Activated CD8-positive, alpha-beta T cell treated with anti-CD3 and anti-CD28 coated beads, Interleukin-2, amount 10 ng/mL, durations not matched to agents 7 days and 5 days (primary cell): ENCODE data around the gene NOTCH4. TPM values are rescaled to one million over a fixed set of nuclear protein-coding genes. Genes with fewer than 3 reads are reported as not detected.
"Not testable (repeated sequence)": the region's sequence is repeated elsewhere in the genome, so short reads cannot be mapped to it uniquely, and the experiment has no call there.

ENCODE experiments used
- ATAC-seq: fragments of 150-1000 bp; cut with Tn5 transposase; one replicate; pipeline ENCODE4 v1.10.0; 2021; ENCODE audit warnings: moderate library complexity
- CTCF ChIA-PET: fragments of 350-600 bp; sonication (Branson Sonifier 250); formaldehyde crosslinking; loops from one replicate; lab custom pipeline; 2021; ENCODE audit warnings: antibody characterized with exemption; lab: Charles Lee
- POLR2A ChIA-PET: fragments of 350-600 bp; sonication (Branson Sonifier 250); formaldehyde crosslinking; loops from one replicate; lab custom pipeline; 2021; ENCODE audit warnings: antibody characterized with exemption; lab: Charles Lee
- DNase-seq: peaks from one replicate; pipeline ENCODE4 v3.0.0-alpha.2; 2020
- H3K27ac Mint-ChIP-seq: one replicate; pipeline ENCODE4 v1.8.0; 2021; ENCODE audit warnings: mild to moderate bottlenecking, mixed read lengths
- H3K27me3 Mint-ChIP-seq: one replicate; pipeline ENCODE4 v1.8.0; 2021; ENCODE audit warnings: low read depth, mixed read lengths
- H3K36me3 Mint-ChIP-seq: one replicate; pipeline ENCODE4 v1.8.0; 2021; ENCODE audit warnings: low read depth, mixed read lengths
- H3K4me1 Mint-ChIP-seq: one replicate; pipeline ENCODE4 v1.8.0; 2021; ENCODE audit warnings: low read depth, mixed read lengths
- H3K4me3 Mint-ChIP-seq: one replicate; pipeline ENCODE4 v1.8.0; 2021; ENCODE audit warnings: mild to moderate bottlenecking, mixed read lengths
- H3K9me3 Mint-ChIP-seq: one replicate; pipeline ENCODE4 v1.8.0; 2022; ENCODE audit warnings: mixed read lengths; ENCODE audit not compliant: insufficient read depth
- total RNA-seq, 2 experiments: library from RNA; stranded (reverse); gene quantifications; one replicate each; pipeline ENCODE4 v1.2.3, GENCODE V29; 2021

NOTCH4 gene
- total RNA-seq: under 1 TPM; 0.44 to 0.55 TPM

DNA sequence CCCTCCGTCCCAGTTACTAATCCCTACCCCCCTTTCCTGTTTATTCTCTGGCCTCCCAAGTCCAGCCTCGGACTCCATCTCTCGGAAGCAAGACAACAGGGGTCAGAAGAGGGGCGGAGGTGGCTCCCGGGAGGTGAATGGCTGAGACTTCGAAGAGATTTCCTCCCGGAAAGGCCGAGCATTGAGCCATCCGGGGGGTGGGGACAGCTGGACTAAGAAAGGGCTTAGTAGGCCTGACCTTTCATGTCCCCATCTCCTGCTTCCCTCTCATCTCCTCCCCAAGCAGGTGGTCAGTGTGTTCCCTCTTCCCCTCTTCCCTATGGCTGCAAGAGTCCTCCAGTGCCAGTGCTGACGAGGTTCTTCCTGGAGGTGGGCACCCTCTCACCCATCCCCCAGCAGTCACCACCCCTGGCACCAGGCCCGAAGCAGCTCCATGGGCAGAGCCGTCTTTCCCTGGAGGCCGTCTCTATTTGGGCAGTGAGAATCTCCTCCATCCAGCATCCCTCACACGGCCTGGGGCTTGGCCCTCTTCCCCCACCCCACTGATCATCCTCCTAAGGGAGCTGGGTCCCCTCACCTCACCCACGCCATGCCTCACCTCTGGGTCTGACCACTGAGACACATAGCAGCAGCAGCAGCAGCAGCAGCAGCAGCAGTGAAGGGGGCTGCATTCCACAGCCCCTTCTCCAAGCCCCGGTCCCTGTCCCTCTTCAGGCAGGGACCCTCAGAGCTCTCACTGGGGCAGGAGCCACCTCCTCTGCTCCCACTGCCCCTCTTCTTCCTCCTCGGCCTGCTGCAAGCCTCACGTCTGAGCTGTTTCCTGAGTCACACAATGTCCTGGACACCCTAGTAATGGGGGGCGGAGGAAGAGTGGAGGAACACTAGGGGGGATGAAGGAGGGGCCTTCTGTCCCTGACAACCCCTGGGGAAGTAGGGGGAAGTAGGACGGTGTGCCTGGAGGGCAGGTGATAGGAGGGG is at the start of gene NOTCH4:
NOTCH4 (minus strand) TSS at position 810 of the 978 bp plus-strand sequence; CDS start at position 671, 139 bp downstream.
- Mint-ChIP-seq H3K27ac (peak within 1 kb of the TSS; percentile 30), H3K4me3 (no peak within 1 kb of the TSS), H3K9me3 (no peaks in the 10 kb centered on the region), H3K27me3 (no peaks in the 10 kb centered on the region), H3K36me3 (no peaks in the 10 kb centered on the region), H3K4me1 (peaks cover 6% of the 10 kb centered on the region)
- no peak for ATAC-seq
- POLR2A ChIA-PET: no interaction called here
- CTCF ChIA-PET: no interaction called here
- DNase-seq: no peak

DNA sequence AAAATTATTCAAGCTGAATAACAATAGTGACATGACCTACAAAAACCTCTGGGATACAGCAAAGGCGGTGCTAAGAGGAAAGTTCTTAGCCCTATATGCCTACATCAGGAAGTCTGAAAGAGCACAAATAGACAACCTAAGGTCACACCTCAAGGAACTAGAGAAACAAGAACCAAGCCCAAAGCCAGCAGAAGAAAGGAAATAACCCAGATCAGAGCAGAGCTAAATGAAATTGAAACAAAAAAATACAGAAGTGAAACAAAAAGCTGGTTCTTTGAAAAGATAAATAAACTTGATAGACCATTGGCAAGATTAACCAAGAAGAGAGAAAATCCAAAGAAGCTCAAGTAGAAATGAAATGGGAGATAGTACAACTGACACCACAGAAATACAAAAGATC is 47.6 kb upstream of the NOTCH4 start:
- H3K4me3 Mint-ChIP-seq: peak overlapping the region; percentile 1
- peaks cover 3% of the 10 kb centered on the region for H3K36me3 Mint-ChIP-seq
- no peaks in the 10 kb centered on the region for H3K9me3 Mint-ChIP-seq
- DNase-seq (peak; percentile 30), ATAC-seq (no peak)
- peaks cover 23% of the 10 kb centered on the region for H3K4me1 Mint-ChIP-seq
- ChIA-PET CTCF (interaction anchor here (0.7 to 1.3 kb wide), 2 partner anchors 20 to 523 kb away, joined by 3 to 4 read pairs; no protein-coding TSS in a partner anchor), POLR2A (no interaction called here)
- peaks cover 7% of the 10 kb centered on the region for H3K27me3 Mint-ChIP-seq
- H3K27ac Mint-ChIP-seq: peak overlapping the region; percentile 14

DNA sequence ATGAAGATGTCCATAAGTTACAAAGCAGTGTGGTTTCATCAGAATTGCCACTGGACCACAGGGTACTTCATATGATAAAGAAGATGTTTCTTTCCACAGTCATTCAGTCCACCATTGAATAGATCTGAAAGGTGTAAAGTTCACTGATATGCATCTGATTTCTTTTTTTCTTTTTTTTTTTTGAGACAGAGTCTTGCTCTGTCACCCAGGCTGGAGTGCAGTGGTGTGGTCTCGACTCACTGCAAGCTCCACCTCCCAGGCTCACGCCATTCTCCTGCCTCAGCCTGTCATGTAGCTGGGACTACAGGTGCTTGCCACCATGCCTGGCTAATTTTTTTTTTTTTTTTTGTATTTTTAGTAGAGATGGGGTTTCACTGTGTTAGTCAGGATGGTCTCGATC is 44.6 kb upstream of the NOTCH4 start:
- H3K4me3 Mint-ChIP-seq, ATAC-seq, H3K9me3 Mint-ChIP-seq, H3K27ac Mint-ChIP-seq, DNase-seq, H3K27me3 Mint-ChIP-seq, H3K36me3 Mint-ChIP-seq: not testable (repeated sequence)
- CTCF ChIA-PET: interaction anchor here (1.6 to 2.0 kb wide), 2 partner anchors 13 to 24 kb away, joined by 5 to 6 read pairs; no protein-coding TSS in a partner anchor
- POLR2A ChIA-PET: interaction anchor here (0.6 kb wide), 1 partner anchor 610 kb away, joined by 3 read pairs; no protein-coding TSS in a partner anchor
- peaks cover 21% of the 10 kb centered on the region for H3K4me1 Mint-ChIP-seq

DNA sequence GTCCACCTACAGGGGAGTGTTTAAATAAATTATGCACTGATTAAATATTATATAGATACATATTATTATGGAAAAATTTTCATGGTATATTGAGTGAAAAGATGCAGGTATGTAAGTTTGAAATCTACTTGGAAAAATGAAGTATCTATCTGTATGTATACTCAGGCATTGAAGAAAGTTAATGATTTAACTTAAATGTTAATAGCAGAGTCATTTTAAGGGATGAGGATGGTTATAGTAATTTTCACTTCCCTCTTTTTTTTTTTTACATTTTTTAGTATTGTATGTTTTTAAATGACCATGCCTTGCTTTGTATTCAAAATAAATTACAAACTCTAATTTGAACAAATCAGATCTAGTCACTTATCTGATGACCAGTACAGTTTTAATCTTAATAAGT is 43.2 kb upstream of the NOTCH4 start:
- Mint-ChIP-seq H3K27ac (no peak overlapping the region), H3K4me3 (no peak overlapping the region), H3K36me3 (peaks cover 3% of the 10 kb centered on the region), H3K9me3 (no peaks in the 10 kb centered on the region), H3K4me1 (peaks cover 13% of the 10 kb centered on the region), H3K27me3 (peaks cover 3% of the 10 kb centered on the region)
- ATAC-seq (no peak), DNase-seq (no peak)
- CTCF ChIA-PET: interaction anchor here (1.6 to 2.0 kb wide), 2 partner anchors 11 to 22 kb away, joined by 5 to 6 read pairs; no protein-coding TSS in a partner anchor
- POLR2A ChIA-PET: no interaction called here

DNA sequence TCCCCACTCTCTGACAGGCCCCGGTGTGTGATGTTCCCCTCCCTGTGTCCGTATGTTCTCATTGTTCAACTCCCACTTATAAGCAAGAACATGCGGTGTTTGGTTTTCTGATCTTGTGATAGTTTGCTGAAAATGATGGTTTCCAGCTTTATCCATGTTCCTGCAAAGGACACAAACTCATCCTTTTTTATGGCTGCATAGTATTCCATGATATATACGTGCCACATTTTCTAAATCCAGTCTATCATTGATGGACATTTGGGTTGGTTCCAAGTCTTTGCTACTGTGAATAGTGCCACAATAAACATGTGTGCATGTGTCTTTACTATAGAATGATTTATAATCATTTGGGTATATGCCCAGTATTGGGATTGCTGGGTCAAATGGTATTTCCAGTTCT is 33.4 kb upstream of the NOTCH4 start:
- CTCF ChIA-PET, H3K27ac Mint-ChIP-seq, ATAC-seq, H3K36me3 Mint-ChIP-seq, DNase-seq, POLR2A ChIA-PET, H3K9me3 Mint-ChIP-seq, H3K4me3 Mint-ChIP-seq: not testable (repeated sequence)
- Mint-ChIP-seq H3K27me3 (peaks cover 35% of the 10 kb centered on the region), H3K4me1 (peaks cover 15% of the 10 kb centered on the region)

DNA sequence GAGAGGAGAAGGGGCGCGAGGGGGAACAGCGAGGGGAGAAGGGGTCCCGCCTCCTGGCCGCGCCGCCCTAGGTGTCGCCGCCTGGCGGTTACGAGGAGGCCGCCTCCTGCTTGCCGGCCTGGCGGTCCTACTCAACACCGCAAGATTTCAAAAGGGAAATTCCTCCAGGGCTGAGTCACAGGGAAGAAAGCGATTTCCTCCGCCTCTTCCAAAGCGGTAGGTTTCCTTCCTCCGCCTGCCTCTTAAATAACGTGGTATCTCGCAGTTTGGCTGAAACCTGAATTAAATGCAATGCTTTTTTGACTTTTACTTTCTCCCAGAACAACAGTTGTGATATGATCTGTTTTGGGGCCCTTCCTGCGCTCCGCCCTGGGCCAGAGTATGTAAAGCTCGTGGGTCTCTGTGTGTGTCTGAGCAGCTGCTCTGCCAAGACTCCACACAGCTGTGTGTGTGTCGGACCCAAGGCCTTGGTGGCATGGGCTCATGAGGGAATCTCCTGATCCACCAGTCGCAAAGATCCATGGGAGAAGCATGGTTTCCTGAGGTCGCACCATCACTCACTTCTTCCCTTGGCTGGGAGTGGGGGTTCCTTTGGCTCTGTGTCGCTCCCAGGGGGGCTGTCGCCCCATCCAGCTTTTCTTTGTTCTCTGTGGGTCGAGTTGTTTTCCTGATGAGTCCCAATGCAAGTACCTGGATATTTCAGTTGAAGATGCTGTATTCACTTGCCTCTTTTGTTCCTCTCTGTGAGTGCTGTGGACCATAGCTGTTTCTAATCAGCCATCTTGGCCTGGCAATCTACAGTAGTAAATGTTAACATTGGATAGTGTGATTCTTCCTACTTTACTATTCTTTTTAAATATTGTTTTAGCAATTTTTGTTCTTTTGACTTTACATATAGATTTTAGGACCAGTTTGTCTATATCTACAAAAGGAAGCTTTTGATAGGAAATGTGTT is 31.6 kb upstream of the NOTCH4 start:
- Mint-ChIP-seq H3K27me3 (peaks cover 23% of the 10 kb centered on the region), H3K36me3 (no peaks in the 10 kb centered on the region), H3K9me3 (no peaks in the 10 kb centered on the region), H3K4me1 (peaks cover 16% of the 10 kb centered on the region), H3K4me3 (peak overlapping the region; percentile 26), H3K27ac (no peak overlapping the region)
- DNase-seq: peak; percentile 43
- ATAC-seq: peak; percentile 89
- POLR2A ChIA-PET: no interaction called here
- CTCF ChIA-PET: interaction anchor here (0.6 to 3.9 kb wide), 8 partner anchors 10 to 530 kb away, joined by 3 to 23 read pairs (median 3); no protein-coding TSS in a partner anchor

DNA sequence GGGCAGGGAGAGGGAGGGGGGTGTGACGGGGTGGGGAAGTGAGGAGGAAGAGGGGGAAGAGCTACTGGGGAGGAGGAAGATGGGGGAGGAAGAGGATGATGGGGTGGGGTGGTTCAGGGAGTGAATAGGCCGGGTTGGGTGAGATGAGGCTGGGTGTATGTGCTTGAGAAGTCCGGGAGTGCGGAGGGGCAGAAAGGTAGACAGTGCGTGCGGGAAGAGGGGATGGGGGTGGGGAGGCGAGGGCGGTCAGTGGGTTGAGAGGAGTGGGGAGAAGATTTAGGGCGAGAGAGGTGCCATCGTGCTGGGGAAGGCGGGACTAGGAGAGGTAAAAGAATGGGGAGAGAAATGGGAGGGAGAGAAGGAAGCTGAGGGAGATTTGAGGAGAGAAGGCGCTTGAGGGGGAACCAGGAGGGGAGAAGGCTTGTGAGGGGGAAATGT is 30.9 kb upstream of the NOTCH4 start:
- CTCF ChIA-PET: interaction anchor here (0.6 to 3.9 kb wide), 5 partner anchors 9 to 531 kb away, joined by 3 to 23 read pairs (median 4); no protein-coding TSS in a partner anchor
- POLR2A ChIA-PET: no interaction called here
- no peaks in the 10 kb centered on the region for H3K9me3 Mint-ChIP-seq
- H3K27ac Mint-ChIP-seq: no peak overlapping the region
- ATAC-seq (no peak), DNase-seq (no peak)
- no peak overlapping the region for H3K4me3 Mint-ChIP-seq
- peaks cover 16% of the 10 kb centered on the region for H3K4me1 Mint-ChIP-seq
- peaks cover 16% of the 10 kb centered on the region for H3K27me3 Mint-ChIP-seq
- no peaks in the 10 kb centered on the region for H3K36me3 Mint-ChIP-seq

DNA sequence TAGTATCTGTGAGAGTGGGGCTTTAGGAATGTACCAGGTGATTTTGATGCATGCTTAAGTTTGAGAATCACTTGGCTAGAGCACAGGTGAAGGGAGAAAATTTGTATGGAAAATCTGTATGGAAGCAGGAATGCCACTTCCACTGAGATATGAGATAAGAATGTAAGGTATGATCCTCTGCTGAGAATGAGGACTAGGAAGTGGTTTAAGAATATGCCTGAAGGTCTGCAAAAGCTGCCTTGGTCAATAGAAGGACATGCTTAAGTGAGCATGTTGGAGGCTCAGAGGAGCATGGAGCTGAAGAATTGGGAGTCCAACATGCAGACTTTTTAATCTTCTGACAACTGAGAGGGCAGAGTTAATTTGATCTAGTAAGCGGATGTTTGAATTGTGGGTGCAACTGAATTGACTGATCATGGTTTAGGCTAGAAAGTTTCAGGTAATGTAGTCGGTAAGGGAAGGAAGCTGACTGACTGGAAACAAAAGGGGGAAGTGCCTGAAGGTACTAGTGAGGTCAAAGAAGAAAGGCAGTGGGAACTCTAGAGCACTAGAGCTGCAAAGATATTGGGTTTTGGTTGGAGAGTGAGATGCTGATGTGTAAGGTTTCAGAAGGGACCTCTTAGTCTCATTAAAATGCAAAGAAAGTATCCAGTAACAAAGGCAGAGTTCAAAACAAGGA is 28.6 kb upstream of the NOTCH4 start:
- Mint-ChIP-seq H3K4me3 (no peak overlapping the region), H3K36me3 (no peaks in the 10 kb centered on the region), H3K9me3 (peaks cover 4% of the 10 kb centered on the region), H3K4me1 (peaks cover 16% of the 10 kb centered on the region), H3K27me3 (peaks cover 2% of the 10 kb centered on the region), H3K27ac (no peak overlapping the region)
- ChIA-PET CTCF (interaction anchor here (1.2 to 3.9 kb wide), 4 partner anchors 7 to 134 kb away, joined by 3 to 23 read pairs (median 6); no protein-coding TSS in a partner anchor), POLR2A (no interaction called here)
- DNase-seq (no peak), ATAC-seq (peak; percentile 42)

DNA sequence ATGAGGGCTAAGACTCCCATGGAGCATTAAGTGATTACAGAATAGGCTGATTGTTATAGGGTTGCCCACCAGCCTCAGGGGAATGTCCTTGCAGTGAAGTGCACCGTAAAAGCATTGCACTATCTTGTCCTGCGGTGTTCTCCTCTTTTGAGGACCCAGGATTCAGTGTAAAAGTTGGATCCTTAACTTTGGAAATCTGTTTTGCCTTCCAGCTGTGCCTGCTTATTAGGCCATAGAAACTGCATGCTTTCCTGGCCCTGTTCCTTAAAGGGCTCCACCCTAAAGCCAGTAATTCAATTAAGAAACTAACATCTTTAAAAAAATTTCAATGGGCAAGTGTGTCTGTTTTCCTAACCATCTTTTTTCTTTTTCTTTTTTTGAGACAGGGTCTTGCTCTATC is 25.4 kb upstream of the NOTCH4 start:
- H3K36me3 Mint-ChIP-seq: no peaks in the 10 kb centered on the region
- peaks cover 14% of the 10 kb centered on the region for H3K4me1 Mint-ChIP-seq
- H3K9me3 Mint-ChIP-seq: peaks cover 4% of the 10 kb centered on the region
- no peak overlapping the region for H3K27ac Mint-ChIP-seq
- ChIA-PET CTCF (interaction anchor here (0.9 kb wide), 1 partner anchor 165 kb away, joined by 3 read pairs; no protein-coding TSS in a partner anchor), POLR2A (no interaction called here)
- H3K4me3 Mint-ChIP-seq: no peak overlapping the region
- no peak for DNase-seq
- no peak for ATAC-seq
- no peaks in the 10 kb centered on the region for H3K27me3 Mint-ChIP-seq

DNA sequence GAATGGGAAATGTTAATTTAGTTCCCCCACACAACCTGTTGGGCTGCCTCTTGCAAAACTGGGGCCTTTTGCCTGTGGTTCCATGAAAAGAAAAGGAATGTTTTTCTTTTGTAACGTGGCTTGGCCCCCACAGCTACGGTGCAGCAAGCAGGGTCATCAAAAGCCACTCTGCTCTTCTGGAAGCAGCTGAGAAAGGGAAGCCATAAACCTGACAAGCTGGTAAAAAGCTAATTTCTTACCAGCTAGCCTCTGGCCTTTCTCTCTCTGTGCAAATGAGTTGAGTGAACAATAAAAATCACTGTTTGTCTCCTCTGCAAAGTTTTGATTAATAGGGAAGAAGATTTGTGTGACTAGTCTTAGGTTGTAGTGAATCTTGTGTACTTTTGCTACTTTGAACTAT is 23.5 kb upstream of the NOTCH4 start:
- no peak for DNase-seq
- Mint-ChIP-seq H3K36me3 (no peaks in the 10 kb centered on the region), H3K27me3 (no peaks in the 10 kb centered on the region), H3K9me3 (peaks cover 4% of the 10 kb centered on the region), H3K27ac (no peak overlapping the region), H3K4me1 (peaks cover 10% of the 10 kb centered on the region), H3K4me3 (no peak overlapping the region)
- ChIA-PET CTCF (interaction anchor here (1.7 kb wide), 1 partner anchor 444 kb away, joined by 3 read pairs; no protein-coding TSS in a partner anchor), POLR2A (no interaction called here)
- no peak for ATAC-seq
